Stomach (tissue), 9 donors: Measurements from ENCODE around the gene PPP3CA. TPM values are rescaled to one million over a fixed set of nuclear protein-coding genes. Genes with fewer than 3 reads are reported as not detected.

Source experiments
- DNase-seq, 2 donors: peaks; one replicate each; pipeline versions ENCODE4 v3.0.0 to v3.0.0-alpha.2; 2013 to 2019
- H3K27ac ChIP-seq, 5 donors: fragments of 200-600 bp in 4 of 5; sonication (generic) in 4 of 5; one replicate each; pipeline ENCODE4 v1.5.1; 2013 to 2019; ENCODE audit warnings: mild to moderate bottlenecking in 1 of 5, moderate library complexity in 1 of 5
- H3K27me3 ChIP-seq, 3 donors: fragments of 200-600 bp; sonication (generic); one replicate each; pipeline ENCODE4 v1.5.1; 2017 to 2019; ENCODE audit warnings: mixed run types in 1 of 3
- H3K36me3 ChIP-seq, 4 donors: fragments of 200-600 bp; sonication (generic); 1 replicate in 3 of 4; 2 replicates in 1 of 4; pipeline ENCODE4 v1.5.1; 2016 to 2019
- H3K4me1 ChIP-seq, 4 donors: fragments of 200-600 bp; sonication (generic); one replicate each; pipeline ENCODE4 v1.5.1; 2016 to 2019
- H3K4me3 ChIP-seq, 4 donors: fragments of 200-600 bp; sonication (generic) in 3 of 4; one replicate each; pipeline ENCODE4 v1.5.1; 2016 to 2019; ENCODE audit warnings: mild to moderate bottlenecking in 1 of 4
- H3K9me3 ChIP-seq, 4 donors: fragments of 200-600 bp; sonication (generic); one replicate each; pipeline ENCODE4 v1.5.1; 2016 to 2019
- EP300 ChIP-seq: sonication (generic); formaldehyde crosslinking; IDR thresholded peaks from one replicate; pipeline ENCODE4 v1.6.1; 2017; ENCODE audit warnings: antibody characterized with exemption
- POLR2A ChIP-seq, 4 donors: fragments of 450-650 bp; IDR thresholded peaks; one replicate each; pipeline ENCODE4 v1.6.1; 2016; ENCODE audit warnings: antibody characterized with exemption in 4 of 4, control low read depth in 2 of 4, mild to moderate bottlenecking in 1 of 4, moderate library complexity in 1 of 4
- POLR2AphosphoS5 ChIP-seq, 3 donors: sonication (generic); formaldehyde crosslinking; IDR thresholded peaks; one replicate each; pipeline ENCODE4 v1.6.1; 2016; ENCODE audit warnings: antibody characterized with exemption in 3 of 3
- WGBS, 5 donors: extraction: QIAGEN DNeasy Blood & Tissue Kit in 3 of 5; methylation state at CpG; one replicate each; pipeline versions ENCODE4 v1.1.5 to v1.1.7; 2013 to 2018; 5-methylcytosine and 5-hydroxymethylcytosine counted together
- intact Hi-C: fragments of 100-400 bp; cut with DNase I; formaldehyde crosslinking; loops from one replicate; pipeline ENCODE4 v1.15.1; 2023; ENCODE audit warnings: low total_unique reads
- polyA plus RNA-seq, 3 donors: library from polyadenylated mRNA; stranded (reverse); fragments of 200-250 nt; gene quantifications; one replicate each; pipeline ENCODE4 v1.2.3, GENCODE V29; 2013
- total RNA-seq, 5 donors: library from RNA; depleted of rRNA; stranded (reverse); fragments of >200 nt; gene quantifications; one replicate each; pipeline versions ENCODE4 v1.1.0 to v1.2.3, GENCODE V29; 2014 to 2016
- TF ChIP-seq, protein P1 (sequence below), 7 experiments: fragments of 450-650 bp in 4 of 7; fragments of 200-600 bp in 3 of 7; sonication (generic) in 3 of 7; IDR thresholded peaks; one replicate each; pipeline ENCODE4 v1.5.1; 2016 to 2019; ENCODE audit warnings: antibody characterized with exemption in 7 of 7, control low read depth in 2 of 7, mild to moderate bottlenecking in 1 of 7
- donor health status: healthy with polysubstance abuse.
- donor health status: Bipolar disorder and iron deficiency.
- donor health status: healthy.

Gene PPP3CA
- total and polyA plus RNA-seq, 8 donors = 8.9 to 62.4 (median 20.6) TPM

DNA sequence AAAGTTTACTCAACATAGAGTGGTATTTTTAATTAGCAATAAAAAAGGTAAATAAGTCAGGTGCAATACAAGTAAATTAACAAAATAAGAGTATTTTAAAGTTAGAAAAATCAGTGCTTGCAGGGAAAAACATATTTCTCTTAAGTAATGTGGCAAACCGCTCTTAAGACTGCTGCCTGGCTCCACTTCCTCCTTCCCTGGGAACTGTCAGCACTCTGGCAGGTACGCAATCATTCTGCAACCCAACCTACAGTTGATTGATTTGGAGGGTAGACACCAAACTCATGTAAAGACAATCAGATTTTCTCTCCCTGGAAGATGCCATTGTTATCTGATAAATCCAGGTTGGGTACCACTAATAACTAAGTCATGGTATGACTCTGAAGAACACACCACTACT lies 63.9 kb downstream of the PPP3CA start:
- WGBS, 5 donors = 52 to 79% (median 67%) methylated on average over 2 of the region's 2 CpGs
- TF ChIP-seq, protein P1, sequence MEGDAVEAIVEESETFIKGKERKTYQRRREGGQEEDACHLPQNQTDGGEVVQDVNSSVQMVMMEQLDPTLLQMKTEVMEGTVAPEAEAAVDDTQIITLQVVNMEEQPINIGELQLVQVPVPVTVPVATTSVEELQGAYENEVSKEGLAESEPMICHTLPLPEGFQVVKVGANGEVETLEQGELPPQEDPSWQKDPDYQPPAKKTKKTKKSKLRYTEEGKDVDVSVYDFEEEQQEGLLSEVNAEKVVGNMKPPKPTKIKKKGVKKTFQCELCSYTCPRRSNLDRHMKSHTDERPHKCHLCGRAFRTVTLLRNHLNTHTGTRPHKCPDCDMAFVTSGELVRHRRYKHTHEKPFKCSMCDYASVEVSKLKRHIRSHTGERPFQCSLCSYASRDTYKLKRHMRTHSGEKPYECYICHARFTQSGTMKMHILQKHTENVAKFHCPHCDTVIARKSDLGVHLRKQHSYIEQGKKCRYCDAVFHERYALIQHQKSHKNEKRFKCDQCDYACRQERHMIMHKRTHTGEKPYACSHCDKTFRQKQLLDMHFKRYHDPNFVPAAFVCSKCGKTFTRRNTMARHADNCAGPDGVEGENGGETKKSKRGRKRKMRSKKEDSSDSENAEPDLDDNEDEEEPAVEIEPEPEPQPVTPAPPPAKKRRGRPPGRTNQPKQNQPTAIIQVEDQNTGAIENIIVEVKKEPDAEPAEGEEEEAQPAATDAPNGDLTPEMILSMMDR (IDR thresholded peaks at IDR 0.05) = no peak

DNA sequence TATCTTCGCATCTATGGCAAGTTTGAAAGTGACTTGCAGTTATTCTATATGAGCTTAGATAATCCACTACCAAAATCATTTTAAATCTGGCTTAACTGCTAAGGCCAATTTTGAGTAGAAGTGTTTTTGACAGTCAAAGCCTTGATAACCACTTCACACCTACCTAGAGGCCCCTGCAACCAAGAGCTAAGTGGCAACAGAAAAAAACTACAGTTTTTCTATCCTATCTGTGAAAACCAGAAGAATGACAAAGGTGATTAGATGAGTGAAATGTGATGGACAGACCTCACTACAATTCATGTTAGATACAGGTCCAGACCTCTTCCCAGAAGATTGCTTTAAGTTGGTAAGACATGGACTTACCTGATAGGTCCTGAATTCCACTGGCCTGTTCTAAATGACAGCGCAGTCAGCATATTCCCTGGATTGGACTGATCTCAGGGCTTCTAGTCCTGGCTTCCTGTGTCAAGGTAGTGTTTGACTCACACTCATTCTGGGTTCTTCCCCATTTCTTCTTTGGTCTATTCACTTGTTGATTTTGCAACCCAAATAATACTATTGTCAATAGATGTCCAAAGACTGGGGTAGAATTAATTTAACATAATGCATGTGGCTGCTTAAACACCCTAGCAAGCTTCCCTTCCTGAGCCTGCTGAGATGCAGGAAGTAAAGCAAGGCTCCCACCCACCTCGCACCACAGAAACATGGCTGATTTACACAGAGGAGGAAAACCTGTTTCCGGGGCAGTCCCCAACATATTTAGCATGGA lies 65.1 kb downstream of the PPP3CA start:
- no peaks in the 10 kb centered on the region for H3K27me3 ChIP-seq
- H3K4me3 ChIP-seq = no peak overlapping the region
- peaks cover 14 to 82% (median 57%) of the 10 kb centered on the region in 4 donors for H3K4me1 ChIP-seq
- no peaks in the 10 kb centered on the region for H3K36me3 ChIP-seq
- no peak overlapping the region for H3K27ac ChIP-seq
- peak in 1 of 2 donors; percentile 27 for DNase-seq
- TF ChIP-seq POLR2A (IDR thresholded peaks at IDR 0.05) (no peak), POLR2AphosphoS5 (IDR thresholded peaks at IDR 0.05) (no peak), EP300 (no peak)
- TF ChIP-seq, protein P1 (IDR thresholded peaks at IDR 0.05) = no peak
- intact Hi-C loops = no loop called here
- no peaks in the 10 kb centered on the region for H3K9me3 ChIP-seq
- WGBS, 5 donors = 79 to 91% (median 83%) methylated on average over 4 of the region's 4 CpGs

More for the DNA sequence above, 63.9 kb downstream of the PPP3CA start:
- intact Hi-C loops = no loop called here
- peaks cover 25 to 85% (median 62%) of the 10 kb centered on the region in 4 donors for H3K4me1 ChIP-seq
- no peak for DNase-seq
- peak overlapping the region in 2 of 5 donors; percentile 16 to 23 for H3K27ac ChIP-seq
- no peaks in the 10 kb centered on the region for H3K27me3 ChIP-seq
- H3K4me3 ChIP-seq = no peak overlapping the region
- H3K36me3 ChIP-seq = no peaks in the 10 kb centered on the region
- no peaks in the 10 kb centered on the region for H3K9me3 ChIP-seq

DNA sequence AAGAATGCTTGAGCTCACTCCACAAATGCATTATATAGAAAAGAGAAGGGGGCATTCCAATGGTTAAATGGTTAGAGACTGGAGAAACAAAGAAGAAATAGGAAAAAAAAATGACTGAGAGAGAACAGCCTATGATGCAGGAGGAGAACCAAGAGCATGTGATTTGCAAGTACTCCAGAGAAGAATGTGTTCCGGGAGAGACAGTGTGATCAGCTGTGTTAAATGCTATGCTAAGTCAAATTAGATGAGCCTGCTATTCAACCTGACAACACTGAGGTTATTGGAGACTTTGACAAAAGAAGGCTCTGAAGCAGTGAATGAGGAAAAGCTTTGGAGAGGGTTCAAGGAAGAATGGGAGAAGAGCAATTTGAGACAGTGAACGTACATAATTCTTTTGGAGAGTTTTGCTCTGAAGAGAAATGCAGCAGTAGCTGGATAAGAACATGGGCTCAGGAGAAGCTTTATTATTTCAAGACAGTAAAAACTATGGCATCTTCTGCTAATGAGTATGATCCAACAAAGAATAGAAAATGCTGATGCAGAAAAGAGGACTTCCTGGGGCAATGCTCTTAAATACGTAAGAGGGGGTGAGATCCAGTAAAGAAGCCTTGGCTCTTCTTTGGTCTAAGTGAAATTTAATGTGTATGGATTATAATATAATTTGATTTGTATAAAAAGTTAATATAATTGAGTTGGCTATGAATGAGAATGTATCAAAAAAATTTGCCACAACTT lies 66.3 kb downstream of the PPP3CA start:
- intact Hi-C loops = no loop called here
- Histone ChIP-seq H3K4me3 (no peak overlapping the region), H3K27me3 (no peaks in the 10 kb centered on the region), H3K4me1 (peaks cover 9 to 79% (median 54%) of the 10 kb centered on the region in 4 donors), H3K27ac (no peak overlapping the region), H3K36me3 (no peaks in the 10 kb centered on the region), H3K9me3 (no peaks in the 10 kb centered on the region)
- 85 to 97% (median 93%) methylated on average over 3 of the region's 3 CpGs for WGBS, 5 donors
- TF ChIP-seq, protein P1 (IDR thresholded peaks at IDR 0.05) = no peak
- TF ChIP-seq EP300 = no peak
- TF ChIP-seq POLR2A (IDR thresholded peaks at IDR 0.05) = no peak
- no peak for TF ChIP-seq POLR2AphosphoS5 (IDR thresholded peaks at IDR 0.05)
- DNase-seq = no peak

DNA sequence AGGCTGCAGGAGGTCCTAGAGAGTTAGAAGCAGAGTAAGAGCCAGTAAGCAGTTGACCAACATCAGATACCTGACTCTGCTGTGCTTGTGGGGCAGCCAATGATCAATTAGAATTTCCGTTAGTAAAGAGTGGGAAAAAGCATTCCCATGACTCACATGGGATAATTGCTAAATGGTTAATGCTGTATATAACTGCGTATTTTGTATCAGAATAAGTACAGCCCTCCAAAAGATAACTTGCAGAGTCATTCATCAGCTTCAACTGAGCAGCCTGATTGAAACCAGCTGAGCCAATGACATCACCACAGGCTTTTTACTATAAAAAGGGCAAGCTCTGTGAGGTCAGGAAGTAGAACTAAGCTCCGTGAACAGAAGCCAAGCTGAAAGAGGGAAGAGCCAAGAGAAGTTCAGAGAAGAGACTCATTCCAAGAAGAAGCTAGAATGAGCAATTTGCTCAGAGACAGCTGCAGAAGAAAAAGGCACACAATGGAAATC lies 67.9 kb downstream of the PPP3CA start:
- Histone ChIP-seq H3K27me3 (no peaks in the 10 kb centered on the region), H3K27ac (peak overlapping the region in 3 of 5 donors; percentile 1 to 27 (median 11)), H3K9me3 (no peaks in the 10 kb centered on the region), H3K36me3 (no peaks in the 10 kb centered on the region), H3K4me3 (no peak overlapping the region), H3K4me1 (peaks cover 9 to 79% (median 48%) of the 10 kb centered on the region in 4 donors)
- WGBS, 5 donors = 29 to 59% (median 48%) methylated on average over 3 of the region's 3 CpGs
- no peak for TF ChIP-seq POLR2A (IDR thresholded peaks at IDR 0.05)
- no peak for TF ChIP-seq EP300
- TF ChIP-seq, protein P1 (IDR thresholded peaks at IDR 0.05) = no peak
- TF ChIP-seq POLR2AphosphoS5 (IDR thresholded peaks at IDR 0.05) = peak in 1 of 3 donors; percentile 18
- peak in 1 of 2 donors; percentile 85 for DNase-seq
- intact Hi-C loops = no loop called here
